Thoracic aorta (tissue), 2 donors: ENCODE data around the gene COA5. TPM values are rescaled to one million over a fixed set of nuclear protein-coding genes. Genes with fewer than 3 reads are reported as not detected.

Experiments used
- ATAC-seq: fragments of 150-250 bp; one replicate; pipeline ENCODE4 v1.8.0; 2017; ENCODE audit warnings: low read depth; ENCODE audit not compliant: insufficient number of reproducible peaks, low FRiP score
- DNase-seq: peaks from one replicate; pipeline ENCODE4 v3.0.0-alpha.2; 2020; ENCODE audit warnings: low spot score
- H3K27ac ChIP-seq, 2 donors: fragments of 200-600 bp; sonication (generic); 1 replicate in 1 of 2; 2 replicates in 1 of 2; pipeline ENCODE4 v1.5.1; 2016; ENCODE audit warnings: mild to moderate bottlenecking in 2 of 2, moderate library complexity in 2 of 2
- H3K27me3 ChIP-seq: fragments of 200-600 bp; sonication (generic); replicated peaks from 2 replicates; pipeline ENCODE4 v1.6.0; 2016; ENCODE audit warnings: mild to moderate bottlenecking; ENCODE audit not compliant: insufficient read depth
- H3K36me3 ChIP-seq: fragments of 200-600 bp; sonication (generic); one replicate; pipeline ENCODE4 v1.5.1; 2016
- H3K4me1 ChIP-seq, 2 donors: fragments of 200-600 bp; sonication (generic); 1 replicate in 1 of 2; 2 replicates in 1 of 2; pipeline versions ENCODE4 v1.5.1 to v1.6.0; 2016; ENCODE audit warnings: low read depth in 2 of 2, mild to moderate bottlenecking in 1 of 2; ENCODE audit not compliant: control insufficient read depth in 1 of 2
- H3K4me3 ChIP-seq: fragments of 200-600 bp; sonication (generic); 2 replicates; pipeline ENCODE4 v1.5.1; 2016; ENCODE audit warnings: mild to moderate bottlenecking
- H3K9me3 ChIP-seq: fragments of 200-600 bp; sonication (generic); 2 replicates; pipeline ENCODE4 v1.5.1; 2016
- total RNA-seq, 2 donors: library from RNA; depleted of rRNA; stranded (reverse); fragments of >200 nt; gene quantifications; one replicate each; pipeline versions ENCODE4 v1.1.0 to v1.2.3, GENCODE V29; 2016
- TF ChIP-seq, protein P1 (sequence below): fragments of 200-600 bp; sonication (generic); IDR thresholded peaks from one replicate; pipeline ENCODE4 v1.5.1; 2019; ENCODE audit warnings: antibody characterized with exemption

Gene COA5
- total RNA-seq, 2 donors from 2014 or later: 29.8 to 37.5 TPM

DNA sequence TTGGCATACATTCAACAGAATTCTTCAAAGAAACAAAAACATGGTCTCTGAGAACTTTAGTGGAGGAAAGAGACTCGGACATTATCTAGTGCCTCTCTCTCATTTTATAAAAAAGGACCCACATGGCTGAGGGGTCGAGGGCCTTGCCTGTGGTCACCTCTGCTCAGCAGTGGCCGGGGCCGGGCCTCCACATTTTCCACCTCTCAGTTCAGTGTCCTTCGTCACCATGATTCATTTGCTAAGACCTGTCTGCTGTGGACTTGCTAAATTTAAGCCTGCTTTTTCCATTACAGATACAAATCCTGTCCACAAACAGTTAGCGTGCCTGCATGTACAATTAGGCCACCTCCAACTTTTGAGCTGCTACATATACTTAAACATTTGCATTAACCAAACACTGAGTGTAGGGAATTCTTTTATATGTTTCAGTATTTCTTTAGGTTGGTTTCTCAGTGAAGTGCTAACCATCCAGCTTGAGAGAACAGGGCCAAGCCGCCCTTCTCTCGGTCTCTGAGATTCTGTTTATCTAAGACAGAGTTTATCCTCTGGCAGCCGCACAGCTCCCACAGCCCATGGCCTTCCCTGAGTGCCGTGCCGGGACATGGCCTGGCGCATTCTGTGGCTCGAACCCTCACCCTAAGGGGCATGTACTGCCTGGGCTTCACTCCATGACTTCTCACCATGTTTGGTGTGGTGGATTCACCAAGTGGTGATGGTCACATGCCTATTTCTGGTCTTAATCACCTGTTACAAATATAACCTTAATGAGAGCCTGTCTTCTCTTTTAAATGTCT lies 46.2 kb downstream of the COA5 start:
- peaks cover 9 to 33% of the 10 kb centered on the region in 2 donors for H3K4me1 ChIP-seq
- TF ChIP-seq, protein P1, sequence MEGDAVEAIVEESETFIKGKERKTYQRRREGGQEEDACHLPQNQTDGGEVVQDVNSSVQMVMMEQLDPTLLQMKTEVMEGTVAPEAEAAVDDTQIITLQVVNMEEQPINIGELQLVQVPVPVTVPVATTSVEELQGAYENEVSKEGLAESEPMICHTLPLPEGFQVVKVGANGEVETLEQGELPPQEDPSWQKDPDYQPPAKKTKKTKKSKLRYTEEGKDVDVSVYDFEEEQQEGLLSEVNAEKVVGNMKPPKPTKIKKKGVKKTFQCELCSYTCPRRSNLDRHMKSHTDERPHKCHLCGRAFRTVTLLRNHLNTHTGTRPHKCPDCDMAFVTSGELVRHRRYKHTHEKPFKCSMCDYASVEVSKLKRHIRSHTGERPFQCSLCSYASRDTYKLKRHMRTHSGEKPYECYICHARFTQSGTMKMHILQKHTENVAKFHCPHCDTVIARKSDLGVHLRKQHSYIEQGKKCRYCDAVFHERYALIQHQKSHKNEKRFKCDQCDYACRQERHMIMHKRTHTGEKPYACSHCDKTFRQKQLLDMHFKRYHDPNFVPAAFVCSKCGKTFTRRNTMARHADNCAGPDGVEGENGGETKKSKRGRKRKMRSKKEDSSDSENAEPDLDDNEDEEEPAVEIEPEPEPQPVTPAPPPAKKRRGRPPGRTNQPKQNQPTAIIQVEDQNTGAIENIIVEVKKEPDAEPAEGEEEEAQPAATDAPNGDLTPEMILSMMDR: no peak
- peak overlapping the region; percentile 72 to 84 for H3K27ac ChIP-seq
- H3K4me3 ChIP-seq: no peak overlapping the region
- no peaks in the 10 kb centered on the region for H3K9me3 ChIP-seq
- no peak for ATAC-seq
- no peaks in the 10 kb centered on the region for H3K27me3 ChIP-seq
- peaks cover 6% of the 10 kb centered on the region for H3K36me3 ChIP-seq
- no peak for DNase-seq

DNA sequence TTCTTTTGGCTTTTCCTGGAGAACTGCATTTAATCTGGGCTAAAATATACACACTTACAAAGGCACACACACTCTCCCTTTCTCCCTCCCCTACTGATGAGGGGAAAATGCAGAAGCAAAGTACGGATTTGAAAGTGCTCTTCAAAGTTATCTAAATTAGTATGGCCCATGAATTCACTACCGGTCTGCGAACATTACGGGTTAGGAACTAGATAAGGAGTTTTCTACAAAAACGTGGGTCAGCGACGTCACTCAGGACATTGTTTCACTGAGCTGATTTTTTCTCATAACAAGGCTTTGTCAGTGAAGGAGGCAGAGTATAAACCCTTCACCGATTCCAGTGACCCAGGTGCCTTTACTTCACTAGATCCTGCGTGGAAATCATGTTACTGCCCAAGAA lies 47.3 kb downstream of the COA5 start:
- Histone ChIP-seq H3K9me3 (no peaks in the 10 kb centered on the region), H3K4me1 (peaks cover 9 to 33% of the 10 kb centered on the region in 2 donors), H3K4me3 (no peak overlapping the region), H3K27me3 (no peaks in the 10 kb centered on the region), H3K27ac (peak overlapping the region; percentile 72 to 84), H3K36me3 (peaks cover 6% of the 10 kb centered on the region)
- no peak for DNase-seq
- no peak for ATAC-seq
- TF ChIP-seq, protein P1: no peak

DNA sequence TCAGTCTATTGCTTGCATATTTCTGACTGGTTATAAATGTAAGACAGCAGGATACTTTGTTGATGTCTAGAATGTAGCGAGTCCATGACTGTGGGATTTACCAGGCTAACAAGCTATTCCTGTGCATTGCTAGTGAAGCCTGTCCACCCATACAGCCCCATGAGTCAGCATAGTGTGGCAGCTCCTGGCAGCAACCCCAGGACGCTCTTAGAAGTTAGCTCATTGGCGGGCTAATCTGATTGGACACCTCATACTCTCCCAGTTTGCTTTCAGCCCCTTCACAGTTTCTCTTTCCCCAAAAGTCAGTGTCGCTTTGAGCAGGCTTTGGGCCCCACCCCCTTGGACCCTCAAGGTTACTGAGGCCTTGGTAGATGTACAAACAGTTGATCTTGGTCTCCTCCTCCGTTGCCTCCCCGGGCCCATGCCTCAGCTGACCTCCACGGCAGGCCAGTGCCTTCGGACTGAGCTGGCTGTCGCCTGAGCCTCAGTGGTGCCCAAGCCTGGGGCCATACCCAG lies 48.0 kb downstream of the COA5 start:
- no peak overlapping the region for H3K4me3 ChIP-seq
- peaks cover 7% of the 10 kb centered on the region for H3K36me3 ChIP-seq
- TF ChIP-seq, protein P1: no peak
- ATAC-seq (no peak), DNase-seq (no peak)
- peak overlapping the region; percentile 55 to 84 for H3K27ac ChIP-seq
- H3K27me3 ChIP-seq: no peaks in the 10 kb centered on the region
- peaks cover 9 to 33% of the 10 kb centered on the region in 2 donors for H3K4me1 ChIP-seq
- H3K9me3 ChIP-seq: no peaks in the 10 kb centered on the region

DNA sequence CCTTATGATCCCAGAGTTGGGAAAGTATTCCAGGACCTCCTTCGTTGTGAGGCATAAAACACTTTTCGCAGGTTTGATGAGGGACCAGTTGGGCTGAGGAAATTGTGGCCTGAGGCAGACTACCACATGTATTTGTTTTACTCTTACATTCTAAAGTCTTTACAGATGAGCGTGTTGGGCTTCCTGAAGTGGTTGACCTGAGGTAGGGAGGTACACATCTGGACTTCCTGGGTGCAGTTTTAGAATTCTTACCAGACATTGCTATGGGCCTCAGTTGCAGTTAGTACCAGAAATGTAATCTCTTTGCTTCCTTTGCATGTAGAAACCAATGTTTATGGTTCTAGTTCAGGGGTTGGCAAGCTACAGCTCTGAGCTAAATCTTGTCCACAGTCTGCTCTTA lies 48.7 kb downstream of the COA5 start:
- ATAC-seq: no peak
- H3K36me3 ChIP-seq: peaks cover 6% of the 10 kb centered on the region

More for the DNA sequence above, 48.7 kb downstream of the COA5 start:
- H3K9me3 ChIP-seq: no peaks in the 10 kb centered on the region
- H3K4me1 ChIP-seq: peaks cover 9 to 33% of the 10 kb centered on the region in 2 donors
- TF ChIP-seq, protein P1: no peak
- H3K27ac ChIP-seq: no peak overlapping the region
- no peak for DNase-seq
- H3K4me3 ChIP-seq: no peak overlapping the region
- no peaks in the 10 kb centered on the region for H3K27me3 ChIP-seq
